ENCODE data around the gene UBE2QL1. TPM values are rescaled to one million over a fixed set of nuclear protein-coding genes. Genes with fewer than 3 reads are reported as not detected.

UBE2QL1 gene
- total and polyA plus RNA-seq, 2 donors from 2014 or later, result 0.31 to 4.8 TPM

DNA sequence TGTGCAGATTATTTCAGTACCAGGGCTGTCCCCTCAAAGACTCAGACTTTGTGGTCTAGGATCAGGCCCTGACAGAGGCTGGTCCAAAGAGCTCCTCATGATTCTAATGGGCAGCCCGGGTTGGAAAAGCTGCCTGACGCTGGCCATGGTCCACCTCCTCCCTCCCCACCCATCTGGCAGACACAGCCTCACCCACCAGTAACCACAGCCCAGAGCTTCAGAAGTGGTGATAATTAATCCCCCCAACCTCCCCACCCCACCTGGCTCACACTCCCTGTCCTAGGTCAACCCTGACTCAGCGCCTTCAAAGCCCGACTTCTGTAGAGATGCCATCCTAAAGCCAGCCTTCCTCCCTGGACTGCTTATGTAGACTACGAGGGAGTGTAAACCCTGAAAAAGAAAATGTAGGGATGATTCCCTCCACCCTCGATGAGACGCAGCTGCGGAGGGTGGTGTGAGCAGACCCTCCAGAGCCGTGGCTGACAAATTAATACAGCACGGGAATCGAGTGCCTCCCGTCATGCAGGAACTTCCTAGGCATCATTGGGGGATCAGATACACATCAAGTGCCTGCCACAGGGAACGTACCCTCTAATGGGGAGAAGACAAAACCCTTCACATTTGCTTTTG is 7.0 kb downstream of the UBE2QL1 start:
- Histone ChIP-seq H3K4me1 (ENCODE audit: control insufficient read depth in 2 of 3, insufficient read depth in 2 of 3, low read depth in 1 of 3, low read length in 3 of 3) (no peaks in the 10 kb centered on the region), H3K4me3 (ENCODE audit: low read length in 3 of 3) (no peak overlapping the region), H3K27me3 (ENCODE audit: control insufficient read depth, insufficient read depth, low read length) (peaks cover 12% of the 10 kb centered on the region), H3K27ac (ENCODE audit: low read depth in 2 of 2, low read length in 2 of 2) (no peak overlapping the region), H3K9ac (ENCODE audit: low read length in 3 of 3) (no peak overlapping the region), H3K36me3 (ENCODE audit: control insufficient read depth in 2 of 3, insufficient read depth in 3 of 3, low read length in 3 of 3) (no peaks in the 10 kb centered on the region), H3K9me3 (ENCODE audit: control insufficient read depth in 2 of 3, insufficient read depth in 1 of 3, low read length in 3 of 3) (no peaks in the 10 kb centered on the region)
- FAIRE-seq (no peak), DNase-seq (no peak)
- intact Hi-C loops (cut with DNase I), result no loop called here
- TF ChIP-seq, protein P1, sequence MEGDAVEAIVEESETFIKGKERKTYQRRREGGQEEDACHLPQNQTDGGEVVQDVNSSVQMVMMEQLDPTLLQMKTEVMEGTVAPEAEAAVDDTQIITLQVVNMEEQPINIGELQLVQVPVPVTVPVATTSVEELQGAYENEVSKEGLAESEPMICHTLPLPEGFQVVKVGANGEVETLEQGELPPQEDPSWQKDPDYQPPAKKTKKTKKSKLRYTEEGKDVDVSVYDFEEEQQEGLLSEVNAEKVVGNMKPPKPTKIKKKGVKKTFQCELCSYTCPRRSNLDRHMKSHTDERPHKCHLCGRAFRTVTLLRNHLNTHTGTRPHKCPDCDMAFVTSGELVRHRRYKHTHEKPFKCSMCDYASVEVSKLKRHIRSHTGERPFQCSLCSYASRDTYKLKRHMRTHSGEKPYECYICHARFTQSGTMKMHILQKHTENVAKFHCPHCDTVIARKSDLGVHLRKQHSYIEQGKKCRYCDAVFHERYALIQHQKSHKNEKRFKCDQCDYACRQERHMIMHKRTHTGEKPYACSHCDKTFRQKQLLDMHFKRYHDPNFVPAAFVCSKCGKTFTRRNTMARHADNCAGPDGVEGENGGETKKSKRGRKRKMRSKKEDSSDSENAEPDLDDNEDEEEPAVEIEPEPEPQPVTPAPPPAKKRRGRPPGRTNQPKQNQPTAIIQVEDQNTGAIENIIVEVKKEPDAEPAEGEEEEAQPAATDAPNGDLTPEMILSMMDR (IDR thresholded peaks at IDR 0.05; ENCODE audit: borderline replicate concordance, extremely low read depth, insufficient read depth), result no peak

DNA sequence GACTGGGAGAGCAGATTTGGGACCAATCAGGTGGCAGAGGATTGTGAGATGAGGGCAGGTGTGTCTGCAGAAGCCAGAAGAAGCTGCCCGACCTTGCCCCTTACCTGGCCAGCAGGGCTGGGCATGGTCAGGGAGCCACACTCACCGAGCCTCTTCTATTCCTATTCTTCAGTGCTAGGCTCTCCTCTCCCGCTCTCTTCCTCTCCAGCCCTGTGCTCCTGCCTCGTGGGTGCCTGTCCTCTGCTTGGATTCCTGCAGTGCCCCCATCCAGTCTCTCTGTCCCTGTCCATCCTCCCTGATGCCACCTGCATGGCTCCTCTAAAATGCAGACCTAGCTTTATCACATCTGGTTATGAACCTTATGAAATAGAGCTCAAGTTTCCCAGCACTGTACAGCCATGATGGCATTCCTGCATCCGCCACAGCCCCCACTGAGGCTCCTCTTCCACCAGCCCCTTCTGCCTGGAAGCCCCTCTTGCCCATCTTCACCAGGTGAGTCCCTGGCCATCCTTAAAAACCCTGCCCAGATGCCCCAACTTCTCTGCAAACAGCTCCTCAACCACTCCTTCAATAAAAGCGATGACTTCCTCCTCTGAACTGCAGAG is 8.2 kb downstream of the UBE2QL1 start:
- no peaks in the 10 kb centered on the region for H3K9me3 ChIP-seq (ENCODE audit: control insufficient read depth in 2 of 3, insufficient read depth in 1 of 3, low read length in 3 of 3)
- H3K4me3 ChIP-seq (ENCODE audit: low read length in 3 of 3), result no peak overlapping the region
- peaks cover 2% of the 10 kb centered on the region for H3K27me3 ChIP-seq (ENCODE audit: control insufficient read depth, insufficient read depth, low read length)
- intact Hi-C loops (cut with DNase I), result no loop called here
- no peak overlapping the region for H3K9ac ChIP-seq (ENCODE audit: low read length in 3 of 3)
- no peak overlapping the region for H3K27ac ChIP-seq (ENCODE audit: low read depth in 2 of 2, low read length in 2 of 2)
- no peaks in the 10 kb centered on the region for H3K4me1 ChIP-seq (ENCODE audit: control insufficient read depth in 2 of 3, insufficient read depth in 2 of 3, low read depth in 1 of 3, low read length in 3 of 3)
- FAIRE-seq (no peak), DNase-seq (no peak)
- no peaks in the 10 kb centered on the region for H3K36me3 ChIP-seq (ENCODE audit: control insufficient read depth in 2 of 3, insufficient read depth in 3 of 3, low read length in 3 of 3)
- TF ChIP-seq, protein P1 (IDR thresholded peaks at IDR 0.05; ENCODE audit: borderline replicate concordance, extremely low read depth, insufficient read depth), result no peak

DNA sequence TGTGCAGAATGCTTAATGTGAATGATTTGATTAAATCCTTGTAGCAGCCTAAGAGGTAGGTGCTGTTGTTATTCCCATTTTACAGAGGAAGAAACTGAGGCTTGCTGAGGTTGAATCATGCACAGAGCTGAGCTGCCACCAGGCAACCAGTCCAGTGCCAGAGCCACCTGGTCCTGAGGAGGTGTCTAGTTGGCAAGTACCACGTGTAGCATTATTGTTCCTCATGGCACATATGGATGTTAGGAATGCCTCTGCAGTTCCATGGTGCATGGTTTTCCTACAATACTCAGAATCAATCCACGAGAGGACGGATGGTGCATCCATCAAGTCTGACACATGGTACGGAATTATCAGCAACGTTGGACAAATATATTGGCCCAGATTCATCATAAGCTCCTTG is 8.9 kb downstream of the UBE2QL1 start:
- Histone ChIP-seq H3K4me3 (ENCODE audit: low read length in 3 of 3) (no peak overlapping the region), H3K27me3 (ENCODE audit: control insufficient read depth, insufficient read depth, low read length) (peaks cover 2% of the 10 kb centered on the region), H3K27ac (ENCODE audit: low read depth in 2 of 2, low read length in 2 of 2) (no peak overlapping the region), H3K9me3 (ENCODE audit: control insufficient read depth in 2 of 3, insufficient read depth in 1 of 3, low read length in 3 of 3) (no peaks in the 10 kb centered on the region), H3K4me1 (ENCODE audit: control insufficient read depth in 2 of 3, insufficient read depth in 2 of 3, low read depth in 1 of 3, low read length in 3 of 3) (no peaks in the 10 kb centered on the region), H3K36me3 (ENCODE audit: control insufficient read depth in 2 of 3, insufficient read depth in 3 of 3, low read length in 3 of 3) (no peaks in the 10 kb centered on the region), H3K9ac (ENCODE audit: low read length in 3 of 3) (no peak overlapping the region)
- no peak for FAIRE-seq
- TF ChIP-seq, protein P1 (IDR thresholded peaks at IDR 0.05; ENCODE audit: borderline replicate concordance, extremely low read depth, insufficient read depth), result no peak
- intact Hi-C loops (cut with DNase I), result no loop called here
- DNase-seq, result no peak
